Ovary (tissue), 3 donors: ENCODE results near the gene CWC22.

Source experiments
- CTCF ChIP-seq, 3 donors: fragments of 450-650 bp in 2 of 3; fragments of 200-600 bp in 1 of 3; IDR thresholded peaks; one replicate each; pipeline versions ENCODE4 v1.5.1 to v1.8.0; 2016 to 2022; ENCODE audit warnings: antibody characterized with exemption in 3 of 3, mild to moderate bottlenecking in 1 of 3
- POLR2A ChIP-seq: fragments of 450-650 bp; IDR thresholded peaks from one replicate; pipeline ENCODE4 v1.6.1; 2017; ENCODE audit warnings: antibody characterized with exemption, mild to moderate bottlenecking, moderate library complexity
- donor health status: DM: no; HTN: no; CAD: no.

GRCh38 chr2:179932786-179933185 lies 74.3 kb downstream of the CWC22 start:
- no peak for TF ChIP-seq CTCF (IDR thresholded peaks at IDR 0.05)
- no peak for TF ChIP-seq POLR2A
